Naive thymus-derived CD4-positive, alpha-beta T cell (primary cell): ENCODE measurements around the gene HIRIP3. TPM values are rescaled to one million over a fixed set of nuclear protein-coding genes. Genes with fewer than 3 reads are reported as not detected.

Source experiments
- ATAC-seq: fragments of 150-1000 bp; cut with Tn5 transposase; 2 replicates; pipeline ENCODE4 v1.10.0; 2021; ENCODE audit warnings: mild to moderate bottlenecking, moderate library complexity
- CTCF ChIA-PET: fragments of 350-600 bp; sonication (Branson Sonifier 250); formaldehyde crosslinking; loops from one replicate; lab custom pipeline; 2021; ENCODE audit warnings: antibody characterized with exemption; lab: Charles Lee
- POLR2A ChIA-PET: fragments of 350-600 bp; sonication (Branson Sonifier 250); formaldehyde crosslinking; loops from one replicate; lab custom pipeline; 2021; ENCODE audit warnings: antibody characterized with exemption, inconsistent platforms; lab: Charles Lee
- DNase-seq, 9 donors: peaks; one replicate each; pipeline versions ENCODE4 v3.0.0 to v3.0.0-alpha.2; 2020 to 2022; ENCODE audit warnings: mixed read lengths in 1 of 9
- H3K27ac ChIP-seq: one replicate; pipeline ENCODE4 v1.7.0; 2013; ENCODE audit warnings: mild to moderate bottlenecking, low read depth, low read length, moderate library complexity
- H3K27me3 ChIP-seq, 2 donors: one replicate each; pipeline ENCODE4 v1.7.0; 2013; ENCODE audit warnings: low read length in 2 of 2, mild to moderate bottlenecking in 2 of 2, moderate library complexity in 2 of 2; ENCODE audit not compliant: control insufficient read depth in 2 of 2, insufficient read depth in 2 of 2
- H3K36me3 ChIP-seq, 3 experiments: 1 replicate in 2 of 3; 2 replicates in 1 of 3; pipeline ENCODE4 v1.7.0; 2013; ENCODE audit warnings: low read length in 3 of 3, mild to moderate bottlenecking in 3 of 3, moderate library complexity in 1 of 3; ENCODE audit not compliant: insufficient read depth in 3 of 3, control insufficient read depth in 2 of 3
- H3K4me1 ChIP-seq, 2 donors: one replicate each; pipeline ENCODE4 v1.7.0; 2013; ENCODE audit warnings: low read length in 2 of 2, mild to moderate bottlenecking in 2 of 2, moderate library complexity in 1 of 2; ENCODE audit not compliant: control insufficient read depth in 2 of 2, insufficient read depth in 2 of 2
- H3K4me3 ChIP-seq: 2 replicates; pipeline ENCODE4 v1.7.0; 2013; ENCODE audit warnings: mild to moderate bottlenecking, low read length
- H3K9me3 ChIP-seq, 3 experiments: 1 replicate in 2 of 3; 2 replicates in 1 of 3; pipeline ENCODE4 v1.7.0; 2013; ENCODE audit warnings: low read length in 3 of 3; ENCODE audit not compliant: control insufficient read depth in 2 of 3
- H3K27ac Mint-ChIP-seq, 9 donors: one replicate each; pipeline ENCODE4 v1.8.0; 2020 to 2022; ENCODE audit warnings: mixed read lengths in 9 of 9, mild to moderate bottlenecking in 8 of 9, moderate library complexity in 5 of 9, inconsistent platforms in 2 of 9
- H3K27me3 Mint-ChIP-seq, 5 donors: one replicate each; pipeline ENCODE4 v1.8.0; 2021 to 2022; ENCODE audit warnings: mixed read lengths in 5 of 5, mild to moderate bottlenecking in 1 of 5
- H3K36me3 Mint-ChIP-seq, 5 donors: one replicate each; pipeline ENCODE4 v1.8.0; 2020 to 2022; ENCODE audit warnings: mixed read lengths in 5 of 5, mild to moderate bottlenecking in 3 of 5, inconsistent platforms in 1 of 5
- H3K4me1 Mint-ChIP-seq, 7 donors: one replicate each; pipeline ENCODE4 v1.8.0; 2020 to 2022; ENCODE audit warnings: mixed read lengths in 7 of 7, mild to moderate bottlenecking in 3 of 7, inconsistent platforms in 1 of 7
- H3K4me3 Mint-ChIP-seq, 10 donors: one replicate each; pipeline ENCODE4 v1.8.0; 2020 to 2022; ENCODE audit warnings: mild to moderate bottlenecking in 10 of 10, mixed read lengths in 10 of 10, moderate library complexity in 6 of 10, inconsistent platforms in 2 of 10
- H3K9me3 Mint-ChIP-seq, 11 donors: one replicate each; pipeline ENCODE4 v1.8.0; 2020 to 2022; ENCODE audit warnings: mixed read lengths in 11 of 11, mild to moderate bottlenecking in 4 of 11, inconsistent platforms in 1 of 11, moderate library complexity in 1 of 11
- intact Hi-C, 2 donors: fragments of 100-400 bp; cut with micrococcal nuclease; formaldehyde crosslinking; loops; one replicate each; pipeline ENCODE4 v1.15.1; 2023
- polyA plus RNA-seq, 2 donors: library from polyadenylated mRNA; unstranded; fragments of 300-500 nt; fragmentation: Illumina TruSeq; gene quantifications; one replicate each; pipeline ENCODE4 v1.2.3, GENCODE V29; 2021
- total RNA-seq, 6 experiments: library from RNA in 5 of 6; stranded (reverse) in 5 of 6; gene quantifications; 1 replicate in 5 of 6; 2 replicates in 1 of 6; pipeline ENCODE4 v1.2.3 and lab custom pipeline; 2021 to 2026

The HIRIP3 gene
- total and polyA plus RNA-seq, 7 experiments from 2014 or later, result 14.4 to 37.6 (median 21.5) TPM

- peaks cover 0 to 44% (median 0%) of the 10 kb centered on the region in 3 experiments for H3K36me3 ChIP-seq
- intact Hi-C loops, result loop anchor here in 1 of 2 donors (2.0 kb wide), 2 partner anchors 78 to 142 kb away; partner anchors contain the start of genes CDIPT and KCTD13
- H3K4me3 Mint-ChIP-seq, result no peak overlapping the region
- ATAC-seq (no peak), DNase-seq (no peak)
- H3K4me3 ChIP-seq, result no peak overlapping the region
- H3K9me3 ChIP-seq, result no peaks in the 10 kb centered on the region
- no peaks in the 10 kb centered on the region for H3K4me1 ChIP-seq
- peak overlapping the region in 2 of 9 donors; percentile 30 to 82 for H3K27ac Mint-ChIP-seq
- peaks cover 0 to 10% (median 6%) of the 10 kb centered on the region in 7 donors for H3K4me1 Mint-ChIP-seq
- ChIA-PET POLR2A (interaction anchor here (1.1 to 3.1 kb wide), 3 partner anchors 8 to 303 kb away, joined by 3 to 10 read pairs (median 3); partner anchors contain the start of genes HIRIP3 and INO80E), CTCF (interaction anchor here (0.6 to 3.8 kb wide), 5 partner anchors 31 to 313 kb away, joined by 3 to 10 read pairs (median 3); no protein-coding TSS in a partner anchor)
- H3K36me3 Mint-ChIP-seq, result peaks cover 0 to 10% (median 3%) of the 10 kb centered on the region in 5 donors
- no peaks in the 10 kb centered on the region for H3K9me3 Mint-ChIP-seq
- no peaks in the 10 kb centered on the region for H3K27me3 ChIP-seq
- peaks cover 0 to 9% (median 0%) of the 10 kb centered on the region in 5 donors for H3K27me3 Mint-ChIP-seq
- no peak overlapping the region for H3K27ac ChIP-seq
Measured at GRCh38 chr16:30004424-30004776, 9.0 kb upstream of the HIRIP3 start.

GRCh38 chr16:30003670-30004423 lies 8.4 kb upstream of the HIRIP3 start:
- H3K36me3 ChIP-seq, result peaks cover 0 to 48% (median 0%) of the 10 kb centered on the region in 3 experiments
- no peak overlapping the region for H3K4me3 Mint-ChIP-seq
- H3K27ac ChIP-seq, result no peak overlapping the region
- H3K9me3 Mint-ChIP-seq, result no peaks in the 10 kb centered on the region
- peaks cover 0 to 13% (median 4%) of the 10 kb centered on the region in 5 donors for H3K36me3 Mint-ChIP-seq
- ChIA-PET POLR2A (interaction anchor here (1.1 to 3.1 kb wide), 3 partner anchors 8 to 302 kb away, joined by 3 to 10 read pairs (median 3); partner anchors contain the start of genes HIRIP3 and INO80E), CTCF (interaction anchor here (0.8 to 3.8 kb wide), 3 partner anchors 31 to 312 kb away, joined by 3 to 10 read pairs (median 10); no protein-coding TSS in a partner anchor)
- no peaks in the 10 kb centered on the region for H3K9me3 ChIP-seq
- H3K4me1 ChIP-seq, result no peaks in the 10 kb centered on the region
- H3K4me3 ChIP-seq, result no peak overlapping the region
- DNase-seq, result no peak
- peaks cover 0 to 14% (median 9%) of the 10 kb centered on the region in 7 donors for H3K4me1 Mint-ChIP-seq
- no peaks in the 10 kb centered on the region for H3K27me3 ChIP-seq
- no peak for ATAC-seq
- peaks cover 0 to 5% (median 0%) of the 10 kb centered on the region in 5 donors for H3K27me3 Mint-ChIP-seq
- H3K27ac Mint-ChIP-seq, result peak overlapping the region in 4 of 9 donors; percentile 5 to 82 (median 39)
- intact Hi-C loops, result loop anchor here in 1 of 2 donors (2.0 kb wide), 2 partner anchors 77 to 141 kb away; partner anchors contain the start of genes CDIPT and KCTD13

- H3K36me3 ChIP-seq, result peaks cover 0 to 54% (median 0%) of the 10 kb centered on the region in 3 experiments
- no peak overlapping the region for H3K27ac ChIP-seq
- no peaks in the 10 kb centered on the region for H3K4me1 ChIP-seq
- intact Hi-C loops, result no loop called here
- no peaks in the 10 kb centered on the region for H3K27me3 ChIP-seq
- Mint-ChIP-seq H3K36me3 (peaks cover 0 to 13% (median 4%) of the 10 kb centered on the region in 5 donors), H3K27ac (peak overlapping the region in 3 of 9 donors; percentile 11 to 68 (median 62)), H3K4me1 (peaks cover 0 to 24% (median 12%) of the 10 kb centered on the region in 7 donors), H3K4me3 (no peak overlapping the region), H3K9me3 (no peaks in the 10 kb centered on the region), H3K27me3 (no peaks in the 10 kb centered on the region)
- no peaks in the 10 kb centered on the region for H3K9me3 ChIP-seq
- ChIA-PET POLR2A (interaction anchor here (0.9 kb wide), 1 partner anchor 77 kb away, joined by 3 read pairs; the partner anchor contains the start of gene KCTD13), CTCF (interaction anchor here (3.8 kb wide), 1 partner anchor 302 kb away, joined by 10 read pairs; no protein-coding TSS in a partner anchor)
- no peak overlapping the region for H3K4me3 ChIP-seq
- DNase-seq, result no peak
- no peak for ATAC-seq
Measured at GRCh38 chr16:30002614-30003346, 7.4 kb upstream of the HIRIP3 start.

GRCh38 chr16:30000735-30001631 lies 5.6 kb upstream of the HIRIP3 start:
- H3K4me3 Mint-ChIP-seq, result no peak overlapping the region
- no peak overlapping the region for H3K27ac ChIP-seq
- peaks cover 11 to 34% (median 22%) of the 10 kb centered on the region in 7 donors for H3K4me1 Mint-ChIP-seq
- H3K36me3 Mint-ChIP-seq, result peaks cover 0 to 17% (median 4%) of the 10 kb centered on the region in 5 donors
- POLR2A ChIA-PET, result interaction anchor here (0.7 kb wide), 1 partner anchor 29 kb away, joined by 4 read pairs; no protein-coding TSS in a partner anchor
- intact Hi-C loops, result no loop called here
- ATAC-seq, result no peak
- no peaks in the 10 kb centered on the region for H3K9me3 ChIP-seq
- CTCF ChIA-PET, result no interaction called here
- peaks cover 0 to 54% (median 0%) of the 10 kb centered on the region in 3 experiments for H3K36me3 ChIP-seq
- H3K4me1 ChIP-seq, result peaks cover 6 to 7% of the 10 kb centered on the region in 2 donors
- no peaks in the 10 kb centered on the region for H3K9me3 Mint-ChIP-seq
- H3K27ac Mint-ChIP-seq, result no peak overlapping the region
- no peak for DNase-seq
- no peaks in the 10 kb centered on the region for H3K27me3 ChIP-seq
- no peaks in the 10 kb centered on the region for H3K27me3 Mint-ChIP-seq
- H3K4me3 ChIP-seq, result no peak overlapping the region

GRCh38 chr16:29999605-30000004 lies 4.2 kb upstream of the HIRIP3 start:
- POLR2A ChIA-PET, result no interaction called here

More at GRCh38 chr16:29999605-30000004, 4.2 kb upstream of the HIRIP3 start:
- intact Hi-C loops, result loop anchor here (5.0 to 10.0 kb wide), 4 partner anchors 37 to 1135 kb away; partner anchors contain the start of genes FBXL19 (in 1 of the 2), MAZ (in 1 of the 2), SH2B1 (in 1 of the 2) and TMEM219 (in 1 of the 2)
- no peak for ATAC-seq
- Mint-ChIP-seq H3K27me3 (no peaks in the 10 kb centered on the region), H3K36me3 (peaks cover 0 to 22% (median 4%) of the 10 kb centered on the region in 5 donors), H3K27ac (peak overlapping the region in 1 of 9 donors; percentile 70), H3K4me3 (peak overlapping the region in 1 of 10 donors; percentile 81), H3K9me3 (no peaks in the 10 kb centered on the region), H3K4me1 (peaks cover 16 to 44% (median 30%) of the 10 kb centered on the region in 7 donors)
- Histone ChIP-seq H3K9me3 (no peaks in the 10 kb centered on the region), H3K36me3 (peaks cover 0 to 61% (median 0%) of the 10 kb centered on the region in 3 experiments), H3K4me1 (peaks cover 11 to 12% of the 10 kb centered on the region in 2 donors), H3K27ac (no peak overlapping the region), H3K4me3 (no peak overlapping the region), H3K27me3 (no peaks in the 10 kb centered on the region)
- no peak for DNase-seq
- CTCF ChIA-PET, result no interaction called here
